CD4-positive, alpha-beta T cell (primary cell): ENCODE results near the gene CAMK2N1. TPM values are rescaled to one million over a fixed set of nuclear protein-coding genes. Genes with fewer than 3 reads are reported as not detected.

Experiments used
- ATAC-seq: fragments of 200-7000 bp; cut with Tn5 transposase; one replicate; pipeline ENCODE4 v1.10.0; 2022; ENCODE audit warnings: mild to moderate bottlenecking; ENCODE audit not compliant: poor library complexity
- CTCF ChIA-PET: fragments of 350-600 bp; sonication (Branson Sonifier 250); formaldehyde crosslinking; loops from one replicate; lab custom pipeline; 2021; ENCODE audit warnings: antibody characterized with exemption, inconsistent platforms; lab: Charles Lee
- POLR2A ChIA-PET: fragments of 350-600 bp; sonication (Branson Sonifier 250); formaldehyde crosslinking; loops from one replicate; lab custom pipeline; 2021; ENCODE audit warnings: antibody characterized with exemption, inconsistent platforms; lab: Charles Lee
- DNase-seq, 14 experiments: peaks; one replicate each; pipeline ENCODE4 v3.0.0-alpha.2; 2013 to 2020; ENCODE audit warnings: mixed read lengths in 2 of 14
- H3K27ac ChIP-seq, 2 donors: one replicate each; pipeline versions ENCODE4 v1.5.1 to v1.7.0; 2013; ENCODE audit warnings: low read length in 2 of 2, low read depth in 1 of 2, mild to moderate bottlenecking in 1 of 2
- H3K27me3 ChIP-seq, 2 experiments: 1 replicate in 1 of 2; 2 replicates in 1 of 2; pipeline versions ENCODE4 v1.6.1 to v1.7.0; 2013; ENCODE audit warnings: low read length in 2 of 2, control low read depth in 1 of 2, mild to moderate bottlenecking in 1 of 2, moderate library complexity in 1 of 2; ENCODE audit not compliant: insufficient read depth in 2 of 2, control insufficient read depth in 1 of 2
- H3K36me3 ChIP-seq: one replicate; pipeline ENCODE4 v1.6.1; 2013; ENCODE audit warnings: low read length, control low read depth; ENCODE audit not compliant: insufficient read depth
- H3K4me1 ChIP-seq: one replicate; pipeline ENCODE4 v1.6.1; 2013; ENCODE audit warnings: low read length, control low read depth; ENCODE audit not compliant: insufficient read depth
- H3K4me3 ChIP-seq: one replicate; pipeline ENCODE4 v1.5.1; 2013; ENCODE audit warnings: mild to moderate bottlenecking, low read length, moderate library complexity
- H3K9me3 ChIP-seq, 2 experiments: 1 replicate in 1 of 2; 2 replicates in 1 of 2; pipeline versions ENCODE4 v1.6.1 to v1.7.0; 2013; ENCODE audit warnings: low read length in 2 of 2, mild to moderate bottlenecking in 2 of 2, control low read depth in 1 of 2, moderate library complexity in 1 of 2; ENCODE audit not compliant: control insufficient read depth in 1 of 2, insufficient read depth in 1 of 2
- H3K27ac Mint-ChIP-seq: one replicate; pipeline ENCODE4 v1.8.0; 2020; ENCODE audit warnings: mixed read lengths
- H3K27me3 Mint-ChIP-seq: one replicate; pipeline ENCODE4 v1.8.0; 2021; ENCODE audit warnings: mixed read lengths
- H3K36me3 Mint-ChIP-seq: one replicate; pipeline ENCODE4 v1.8.0; 2021; ENCODE audit warnings: low read depth, mixed read lengths
- H3K4me1 Mint-ChIP-seq: one replicate; pipeline ENCODE4 v1.8.0; 2021; ENCODE audit warnings: low read depth, mixed read lengths
- H3K4me3 Mint-ChIP-seq: one replicate; pipeline ENCODE4 v1.8.0; 2020; ENCODE audit warnings: mild to moderate bottlenecking, mixed read lengths
- H3K9me3 Mint-ChIP-seq: one replicate; pipeline ENCODE4 v1.8.0; 2020; ENCODE audit warnings: mixed read lengths
- CTCF ChIP-seq: fragments of 200-600 bp; IDR thresholded peaks from one replicate; pipeline ENCODE4 v1.8.0; 2022; ENCODE audit warnings: antibody characterized with exemption, mild to moderate bottlenecking
- intact Hi-C, 2 experiments: fragments of 100-400 bp; cut with DNase I in 1 of 2; cut with micrococcal nuclease in 1 of 2; formaldehyde crosslinking; loops; one replicate each; pipeline versions ENCODE4 v1.15.1 to v1.9.0; 2023 to 2025; cut with DNase I, micrococcal nuclease
- total RNA-seq, 174 experiments: library from RNA in 2 of 174; stranded (reverse) in 2 of 174; gene quantifications; one replicate each; pipeline ENCODE4 v1.2.3 and lab custom pipeline; 2021 to 2026

The CAMK2N1 gene
- total RNA-seq, 2 experiments from 2014 or later: 2.3 TPM

DNA sequence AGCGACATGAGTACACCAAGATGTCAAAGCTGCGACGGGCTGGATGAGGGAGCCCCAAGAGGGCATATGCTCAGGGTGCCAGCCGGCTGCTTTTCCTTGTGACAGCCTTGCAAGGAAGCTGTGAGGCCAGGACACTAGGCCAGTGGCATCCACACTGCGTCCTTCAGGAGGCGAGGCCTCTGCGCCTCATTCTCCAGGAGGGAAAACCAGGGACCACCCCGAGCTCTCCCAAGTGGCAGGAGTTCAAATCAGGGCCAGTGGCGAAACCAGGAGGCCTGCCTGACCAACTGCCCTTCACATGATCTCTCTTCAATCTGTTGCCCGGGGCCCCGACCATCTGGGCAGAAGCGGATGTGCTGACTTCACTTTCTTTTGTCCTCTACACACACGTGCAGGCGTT, 13.7 kb upstream of the CAMK2N1 start:
- no peaks in the 10 kb centered on the region for H3K9me3 Mint-ChIP-seq
- no peaks in the 10 kb centered on the region for H3K27me3 Mint-ChIP-seq
- TF ChIP-seq CTCF: no peak
- Histone ChIP-seq H3K27ac (no peak overlapping the region), H3K27me3 (no peaks in the 10 kb centered on the region), H3K36me3 (peaks cover 54% of the 10 kb centered on the region), H3K4me3 (no peak overlapping the region), H3K4me1 (no peaks in the 10 kb centered on the region), H3K9me3 (no peaks in the 10 kb centered on the region)
- peaks cover 58% of the 10 kb centered on the region for H3K36me3 Mint-ChIP-seq
- ChIA-PET CTCF (no interaction called here), POLR2A (no interaction called here)
- peaks cover 8% of the 10 kb centered on the region for H3K4me1 Mint-ChIP-seq
- no peak overlapping the region for H3K27ac Mint-ChIP-seq
- no peak overlapping the region for H3K4me3 Mint-ChIP-seq
- ATAC-seq: no peak
- intact Hi-C loops: no loop called here
- DNase-seq: no peak

GRCh38 chr1:20499105-20499504, 13.1 kb upstream of the CAMK2N1 start:
- H3K4me1 ChIP-seq: peaks cover 3% of the 10 kb centered on the region
- Mint-ChIP-seq H3K27ac (no peak overlapping the region), H3K4me3 (no peak overlapping the region), H3K27me3 (no peaks in the 10 kb centered on the region), H3K4me1 (peaks cover 3% of the 10 kb centered on the region), H3K36me3 (peaks cover 52% of the 10 kb centered on the region), H3K9me3 (no peaks in the 10 kb centered on the region)
- ATAC-seq: no peak
- intact Hi-C loops: no loop called here
- no peak overlapping the region for H3K4me3 ChIP-seq
- H3K27me3 ChIP-seq: no peaks in the 10 kb centered on the region
- CTCF ChIA-PET: no interaction called here
- POLR2A ChIA-PET: no interaction called here
- no peak for TF ChIP-seq CTCF
- no peaks in the 10 kb centered on the region for H3K9me3 ChIP-seq
- H3K27ac ChIP-seq: no peak overlapping the region
- DNase-seq: no peak
- peaks cover 52% of the 10 kb centered on the region for H3K36me3 ChIP-seq

DNA sequence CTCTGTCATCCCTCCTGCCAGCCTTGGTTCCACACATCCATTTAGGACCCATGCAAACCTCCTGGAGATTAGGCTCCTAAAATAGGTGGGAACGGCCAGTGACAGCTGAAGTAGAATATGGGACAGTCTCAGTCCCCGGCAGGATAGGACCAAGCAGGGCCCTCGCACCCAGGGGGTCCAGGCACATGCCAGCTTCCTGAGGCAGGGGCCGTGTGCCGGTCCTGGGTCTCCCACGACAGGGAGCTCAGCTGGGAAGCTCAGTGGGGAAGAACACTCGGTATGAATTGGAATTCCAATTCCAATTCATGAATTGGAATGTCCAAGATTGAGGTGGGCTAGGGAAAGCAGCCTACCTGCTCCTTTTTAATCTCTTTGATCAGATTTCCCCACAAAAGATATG, 12.1 kb upstream of the CAMK2N1 start:
- Mint-ChIP-seq H3K36me3 (peaks cover 47% of the 10 kb centered on the region), H3K4me1 (no peaks in the 10 kb centered on the region), H3K4me3 (no peak overlapping the region), H3K9me3 (no peaks in the 10 kb centered on the region), H3K27me3 (no peaks in the 10 kb centered on the region), H3K27ac (no peak overlapping the region)
- no peak overlapping the region for H3K4me3 ChIP-seq
- peaks cover 47% of the 10 kb centered on the region for H3K36me3 ChIP-seq
- peaks cover 9% of the 10 kb centered on the region for H3K4me1 ChIP-seq
- no peak overlapping the region for H3K27ac ChIP-seq
- H3K9me3 ChIP-seq: no peaks in the 10 kb centered on the region
- ChIA-PET CTCF (no interaction called here), POLR2A (no interaction called here)
- no peak for TF ChIP-seq CTCF
- intact Hi-C loops: no loop called here
- no peaks in the 10 kb centered on the region for H3K27me3 ChIP-seq
- ATAC-seq (no peak), DNase-seq (no peak)
